GM20000 (cell line): ENCODE measurements around the gene GAGE10.

Experiments
- DNase-seq: peaks from one replicate; pipeline ENCODE4 v3.0.0; 2012; ENCODE audit warnings: low spot score
- TF ChIP-seq, protein P1 (sequence below): IDR thresholded peaks from 2 replicates; pipeline ENCODE4 v1.5.1; 2012; ENCODE audit warnings: mild to moderate bottlenecking, control low read depth; ENCODE audit errors: extremely low read depth, missing control alignments

Gene GAGE10

DNA sequence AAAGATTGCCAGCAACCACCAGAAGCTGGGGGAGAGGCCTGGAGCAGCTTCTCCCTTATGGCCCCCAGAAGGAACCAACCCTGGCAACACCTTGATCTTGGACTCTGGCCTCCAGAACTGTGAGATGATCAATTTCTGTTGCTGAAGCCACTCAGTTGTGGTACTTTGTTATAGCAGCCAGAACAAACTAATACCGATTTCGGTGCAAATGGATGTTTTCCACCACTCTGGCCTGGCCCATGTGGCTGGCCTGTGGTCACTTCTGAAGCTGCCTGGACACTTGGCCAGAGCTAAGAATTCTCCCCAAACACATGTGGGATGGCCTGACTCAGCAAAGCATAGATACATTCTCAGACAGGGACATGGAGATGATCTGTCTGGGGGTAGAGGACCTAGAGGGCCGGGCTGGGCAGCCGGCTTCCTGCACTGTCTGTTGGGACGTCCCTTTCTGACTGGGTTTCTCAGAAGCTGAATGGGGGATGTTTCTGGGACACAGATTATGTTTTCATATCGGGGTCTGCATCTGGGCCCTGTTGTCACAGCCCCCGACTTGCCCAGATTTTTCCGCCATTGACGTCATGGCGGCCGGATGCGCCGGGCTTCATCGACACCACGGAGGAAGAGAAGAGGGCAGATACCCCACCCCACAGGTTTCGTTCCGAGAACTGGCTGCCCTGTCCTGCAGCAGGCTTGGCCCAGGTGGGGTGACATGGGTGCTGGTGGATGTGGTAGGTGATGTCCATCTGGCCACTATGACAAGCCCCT is 43.0 kb upstream of the GAGE10 start:
- DNase-seq = no peak
- TF ChIP-seq, protein P1, sequence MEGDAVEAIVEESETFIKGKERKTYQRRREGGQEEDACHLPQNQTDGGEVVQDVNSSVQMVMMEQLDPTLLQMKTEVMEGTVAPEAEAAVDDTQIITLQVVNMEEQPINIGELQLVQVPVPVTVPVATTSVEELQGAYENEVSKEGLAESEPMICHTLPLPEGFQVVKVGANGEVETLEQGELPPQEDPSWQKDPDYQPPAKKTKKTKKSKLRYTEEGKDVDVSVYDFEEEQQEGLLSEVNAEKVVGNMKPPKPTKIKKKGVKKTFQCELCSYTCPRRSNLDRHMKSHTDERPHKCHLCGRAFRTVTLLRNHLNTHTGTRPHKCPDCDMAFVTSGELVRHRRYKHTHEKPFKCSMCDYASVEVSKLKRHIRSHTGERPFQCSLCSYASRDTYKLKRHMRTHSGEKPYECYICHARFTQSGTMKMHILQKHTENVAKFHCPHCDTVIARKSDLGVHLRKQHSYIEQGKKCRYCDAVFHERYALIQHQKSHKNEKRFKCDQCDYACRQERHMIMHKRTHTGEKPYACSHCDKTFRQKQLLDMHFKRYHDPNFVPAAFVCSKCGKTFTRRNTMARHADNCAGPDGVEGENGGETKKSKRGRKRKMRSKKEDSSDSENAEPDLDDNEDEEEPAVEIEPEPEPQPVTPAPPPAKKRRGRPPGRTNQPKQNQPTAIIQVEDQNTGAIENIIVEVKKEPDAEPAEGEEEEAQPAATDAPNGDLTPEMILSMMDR = no peak

DNA sequence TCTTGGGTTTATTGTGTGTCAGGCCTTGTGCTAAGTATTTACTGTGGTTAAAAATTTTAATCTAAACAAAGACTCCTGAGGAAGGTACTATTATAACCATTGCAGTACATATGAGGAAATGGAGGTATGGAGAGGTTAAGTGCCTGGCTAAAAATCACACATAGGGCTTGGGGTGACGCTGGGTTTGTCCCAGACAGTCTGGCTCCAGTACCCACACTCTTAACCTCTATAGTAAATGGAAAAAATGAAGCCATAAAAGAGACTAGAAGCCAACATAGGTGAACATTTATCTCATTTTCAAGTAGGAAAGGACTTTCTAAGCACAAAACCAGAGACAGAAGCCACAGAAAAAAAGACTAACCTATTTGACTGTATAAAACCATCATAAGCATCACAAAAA is 40.8 kb upstream of the GAGE10 start:
- no peak for DNase-seq
- TF ChIP-seq, protein P1 = no peak

DNA sequence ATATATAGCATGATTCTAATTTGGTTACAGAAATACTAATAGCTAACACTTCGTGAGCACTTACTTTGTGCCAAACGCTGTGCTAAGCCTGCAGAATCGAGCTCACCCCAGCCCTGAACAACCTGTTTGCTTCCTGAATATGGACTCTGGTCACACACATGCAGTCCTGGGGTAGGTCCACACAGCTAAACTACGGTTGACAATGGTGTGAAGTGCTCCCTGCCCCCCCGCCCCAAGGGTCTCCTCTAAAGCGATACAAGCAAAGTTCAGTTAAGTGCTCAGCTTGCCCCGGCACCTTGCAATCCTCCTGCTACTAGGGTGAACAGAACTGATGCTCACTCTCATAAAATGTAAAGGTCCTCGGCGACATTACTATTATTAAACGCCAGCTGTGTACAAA is 39.8 kb upstream of the GAGE10 start:
- no peak for DNase-seq
- TF ChIP-seq, protein P1 = no peak

DNA sequence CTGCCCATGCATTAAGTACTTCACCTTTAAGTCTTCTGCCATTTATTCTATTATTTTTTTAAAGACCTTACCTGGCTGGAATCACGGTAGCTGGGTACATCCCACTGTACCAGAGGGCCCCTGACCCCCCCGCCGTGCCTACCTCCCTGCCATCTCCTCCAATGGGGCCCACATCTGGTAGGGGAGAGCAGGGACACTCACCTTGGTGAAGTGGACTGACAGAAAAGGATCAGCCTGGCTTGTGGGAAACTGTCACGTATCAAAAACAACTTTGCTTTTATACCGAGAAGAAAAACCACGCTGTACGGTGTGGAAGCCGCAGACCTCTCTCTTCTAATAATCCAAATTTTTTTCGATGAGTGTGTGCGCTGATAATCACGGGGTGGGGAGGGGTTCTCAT is 39.0 kb upstream of the GAGE10 start, which contains the start of gene FOXP3:
Gene FOXP3, minus strand, starts transcription at position 251 of the 400 bp plus-strand sequence. CDS start 6,205 bp downstream, outside the sequence.
- DNase-seq = no peak
- TF ChIP-seq, protein P1 = no peak

DNA sequence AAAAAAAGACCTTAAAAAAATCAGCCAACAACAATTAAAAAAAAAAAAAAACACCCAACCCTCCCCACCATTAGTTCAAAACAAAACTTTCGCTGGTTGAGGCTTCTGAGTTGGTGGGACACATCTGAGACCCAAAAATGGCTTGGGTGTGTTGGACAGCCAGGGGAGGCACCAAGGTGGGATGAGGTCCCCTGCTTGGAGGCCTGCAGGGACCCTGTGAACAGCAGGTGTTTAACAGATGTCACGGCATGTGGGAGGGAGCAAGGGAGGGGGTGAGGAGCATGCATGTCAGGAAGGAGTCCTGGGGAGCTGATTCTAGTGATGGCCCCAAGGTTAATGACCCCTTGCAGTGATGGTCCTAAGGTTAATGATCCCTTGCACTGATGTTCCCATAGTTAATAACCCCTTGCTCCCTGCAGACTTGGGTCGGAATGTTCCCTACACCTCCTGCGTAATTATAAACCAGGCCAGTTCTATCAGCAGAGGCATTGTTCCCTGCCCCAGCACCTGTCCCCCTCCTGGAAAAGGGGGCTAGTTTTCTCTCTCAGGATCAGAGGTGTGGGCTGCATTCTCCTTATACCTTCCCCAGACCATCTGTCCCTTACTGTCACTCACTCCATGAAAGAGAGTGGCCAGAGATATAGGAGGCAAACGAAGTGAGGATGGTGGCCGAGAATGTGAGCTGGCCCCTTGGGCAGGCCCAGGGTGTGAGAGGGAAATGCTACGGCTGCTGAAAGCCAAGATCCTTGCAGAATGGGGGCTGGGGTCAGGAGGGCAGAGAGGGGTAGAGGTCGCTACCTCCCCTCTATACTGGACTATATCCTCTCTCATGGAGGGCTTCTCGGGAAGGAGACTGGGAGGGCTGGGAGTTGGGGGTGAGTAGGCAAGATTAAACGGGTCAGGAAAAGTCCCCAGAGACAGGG is 36.7 kb upstream of the GAGE10 start:
- DNase-seq = no peak

DNA sequence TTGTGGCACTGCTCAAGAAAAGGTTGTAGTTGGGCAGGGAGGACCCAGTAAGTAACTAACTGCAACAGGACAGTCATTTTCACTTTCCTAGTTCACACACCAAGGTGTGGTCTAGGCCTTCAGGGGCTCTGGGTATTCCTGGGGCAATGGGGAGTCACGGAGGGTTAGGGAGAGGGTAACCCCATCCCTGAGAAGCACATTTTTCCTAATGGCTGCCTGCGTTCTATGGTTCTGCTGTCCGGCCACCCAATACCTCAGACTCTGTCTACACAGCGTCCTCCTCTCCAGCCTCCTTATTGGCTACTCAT is 34.8 kb upstream of the GAGE10 start:
- no peak for DNase-seq
- TF ChIP-seq, protein P1 = no peak

More for the DNA sequence above, 36.7 kb upstream of the GAGE10 start:
- TF ChIP-seq, protein P1 = no peak

DNA sequence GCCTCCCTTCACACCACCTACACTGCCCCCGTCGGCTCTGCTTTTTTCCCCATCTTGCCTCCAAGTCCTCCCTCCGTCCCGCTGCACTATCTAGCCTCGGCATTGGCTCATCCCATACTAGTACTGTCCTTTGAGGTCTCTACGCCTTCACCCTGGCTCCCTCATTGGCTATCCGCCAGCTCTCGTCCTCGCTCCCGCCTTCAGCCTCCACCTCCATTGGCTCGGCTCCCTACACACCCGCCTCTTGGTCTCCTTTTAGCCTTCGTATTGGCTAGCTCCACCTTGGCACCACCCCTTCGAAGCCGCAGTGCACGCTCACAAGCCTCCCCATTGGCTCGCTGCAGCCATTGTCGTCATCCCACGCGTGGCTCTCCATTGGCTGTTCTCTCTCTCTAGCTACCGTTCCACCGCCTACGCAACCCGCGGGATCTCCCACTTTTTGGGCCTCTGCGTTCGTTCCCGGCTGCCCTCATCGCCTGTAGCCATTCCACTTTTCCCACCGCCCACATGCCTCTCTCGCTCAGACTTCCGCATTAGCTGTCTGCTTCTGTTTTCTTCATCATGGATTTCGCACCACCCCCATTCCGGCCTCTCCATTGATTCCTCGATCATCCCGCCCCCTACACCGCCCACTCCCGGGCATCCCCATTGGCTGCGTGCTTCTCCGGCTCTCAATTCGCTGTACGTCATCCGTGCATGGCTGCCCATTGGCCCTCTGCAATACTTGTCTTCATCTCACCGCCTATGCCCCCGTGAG is 34.3 kb upstream of the GAGE10 start:
- TF ChIP-seq, protein P1 = no peak
- peak; percentile 92 for DNase-seq
